GM10266 (cell line): Measurements from ENCODE around the gene DCTD.
A peak's percentile ranks its signal among the peaks of the same experiment; 100 is the strongest.

Source experiments
- DNase-seq: peaks from one replicate; pipeline ENCODE4 v3.0.0; 2012; ENCODE audit errors: extremely low spot score
- TF ChIP-seq, protein P1 (sequence below): IDR thresholded peaks from 2 replicates; pipeline ENCODE4 v1.5.1; 2012; ENCODE audit warnings: mild to moderate bottlenecking, low read depth; ENCODE audit not compliant: control insufficient read depth, insufficient read depth; ENCODE audit errors: missing control alignments

DCTD gene

DNA sequence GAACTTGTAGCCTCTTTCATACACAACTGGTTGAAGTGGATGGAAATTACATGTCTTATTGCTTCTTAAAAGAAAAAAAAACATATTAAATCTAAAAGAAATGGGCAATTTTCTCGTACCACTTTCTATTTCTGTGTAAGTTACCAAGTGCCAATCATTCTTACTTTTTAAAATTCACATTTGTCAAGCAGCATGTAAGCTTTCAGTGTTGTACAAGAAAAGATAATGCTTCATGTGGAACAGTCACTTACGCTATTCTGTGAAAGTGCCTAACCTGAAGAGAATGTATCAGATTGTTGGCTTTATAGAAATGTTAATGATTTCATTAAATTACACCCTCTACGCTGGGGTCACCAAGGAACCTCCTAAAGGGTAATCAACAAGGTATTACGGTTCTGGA, 4.4 kb upstream of the DCTD start:
- TF ChIP-seq, protein P1, sequence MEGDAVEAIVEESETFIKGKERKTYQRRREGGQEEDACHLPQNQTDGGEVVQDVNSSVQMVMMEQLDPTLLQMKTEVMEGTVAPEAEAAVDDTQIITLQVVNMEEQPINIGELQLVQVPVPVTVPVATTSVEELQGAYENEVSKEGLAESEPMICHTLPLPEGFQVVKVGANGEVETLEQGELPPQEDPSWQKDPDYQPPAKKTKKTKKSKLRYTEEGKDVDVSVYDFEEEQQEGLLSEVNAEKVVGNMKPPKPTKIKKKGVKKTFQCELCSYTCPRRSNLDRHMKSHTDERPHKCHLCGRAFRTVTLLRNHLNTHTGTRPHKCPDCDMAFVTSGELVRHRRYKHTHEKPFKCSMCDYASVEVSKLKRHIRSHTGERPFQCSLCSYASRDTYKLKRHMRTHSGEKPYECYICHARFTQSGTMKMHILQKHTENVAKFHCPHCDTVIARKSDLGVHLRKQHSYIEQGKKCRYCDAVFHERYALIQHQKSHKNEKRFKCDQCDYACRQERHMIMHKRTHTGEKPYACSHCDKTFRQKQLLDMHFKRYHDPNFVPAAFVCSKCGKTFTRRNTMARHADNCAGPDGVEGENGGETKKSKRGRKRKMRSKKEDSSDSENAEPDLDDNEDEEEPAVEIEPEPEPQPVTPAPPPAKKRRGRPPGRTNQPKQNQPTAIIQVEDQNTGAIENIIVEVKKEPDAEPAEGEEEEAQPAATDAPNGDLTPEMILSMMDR: no peak
- no peak for DNase-seq

DNA sequence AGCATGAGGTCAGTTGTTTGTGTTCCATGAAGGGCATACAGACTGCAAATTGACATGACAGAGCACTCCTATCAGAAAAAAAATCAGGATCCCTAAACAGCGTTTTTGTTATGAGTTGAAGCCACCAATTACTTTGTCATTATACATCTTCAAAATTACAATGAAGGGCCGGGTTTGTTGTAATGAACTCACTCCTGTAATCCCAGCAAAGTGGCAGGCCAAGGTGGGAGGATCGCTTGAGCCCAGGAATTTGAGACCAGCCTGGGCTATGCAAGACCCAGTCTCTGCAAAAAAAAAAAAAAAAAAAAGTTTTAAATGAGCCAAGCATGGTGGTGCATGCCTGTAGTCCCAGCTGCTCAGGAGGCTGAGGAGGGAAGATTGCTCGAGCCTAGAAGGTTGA, 3.5 kb upstream of the DCTD start:
- no peak for DNase-seq
- TF ChIP-seq, protein P1: no peak

DNA sequence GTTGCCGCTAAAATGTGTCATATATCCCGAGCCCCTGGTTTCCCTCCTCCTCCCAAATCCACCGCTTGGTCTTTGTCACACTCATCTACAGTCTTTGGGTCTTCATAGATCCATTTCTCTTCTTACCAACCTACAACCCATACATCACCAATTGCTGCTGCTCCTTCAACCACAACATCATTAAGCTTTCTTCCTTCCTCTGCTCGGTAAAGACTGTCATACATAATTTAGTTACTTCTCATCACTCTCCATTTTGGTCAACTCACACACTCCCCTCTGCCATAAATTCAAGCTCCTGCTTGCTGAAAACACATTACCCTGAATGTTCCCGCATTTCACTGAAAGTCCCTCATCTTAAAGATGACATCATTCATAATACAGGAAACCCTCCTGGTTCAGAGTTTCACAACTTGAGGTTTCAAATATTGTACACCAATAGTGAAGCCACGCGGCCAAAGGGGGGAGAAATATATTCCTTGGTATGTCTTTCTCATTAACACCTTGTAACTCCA, 1.7 kb upstream of the DCTD start:
- no peak for DNase-seq
- TF ChIP-seq, protein P1: no peak

DNA sequence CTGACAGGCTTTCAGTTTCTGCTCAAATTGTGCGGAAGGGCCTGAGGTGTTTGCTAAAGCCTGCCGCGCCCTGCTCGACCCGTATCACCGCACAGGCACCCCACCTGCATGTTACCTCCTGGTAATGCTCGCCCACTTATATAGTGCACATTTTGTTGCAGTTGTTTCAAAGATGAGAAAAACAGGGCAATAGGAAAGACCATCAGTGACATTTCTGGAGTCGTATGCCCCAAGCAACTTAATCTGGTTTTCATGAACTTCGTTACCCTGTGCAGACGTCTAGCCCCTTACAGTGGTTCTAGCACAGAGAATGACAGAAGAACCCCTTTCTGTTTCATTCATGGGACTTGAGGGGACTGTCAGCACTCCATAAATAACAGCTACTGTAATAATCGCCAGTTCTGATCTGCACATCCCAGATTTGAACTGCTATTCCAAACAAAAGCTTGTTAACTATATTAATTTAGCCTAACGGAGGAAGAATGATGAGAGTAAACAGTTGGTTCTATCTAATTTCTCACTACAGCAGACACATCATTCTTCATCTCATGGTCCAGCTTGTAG, 940 bp upstream of the DCTD start:
- DNase-seq: no peak
- TF ChIP-seq, protein P1: no peak

DNA sequence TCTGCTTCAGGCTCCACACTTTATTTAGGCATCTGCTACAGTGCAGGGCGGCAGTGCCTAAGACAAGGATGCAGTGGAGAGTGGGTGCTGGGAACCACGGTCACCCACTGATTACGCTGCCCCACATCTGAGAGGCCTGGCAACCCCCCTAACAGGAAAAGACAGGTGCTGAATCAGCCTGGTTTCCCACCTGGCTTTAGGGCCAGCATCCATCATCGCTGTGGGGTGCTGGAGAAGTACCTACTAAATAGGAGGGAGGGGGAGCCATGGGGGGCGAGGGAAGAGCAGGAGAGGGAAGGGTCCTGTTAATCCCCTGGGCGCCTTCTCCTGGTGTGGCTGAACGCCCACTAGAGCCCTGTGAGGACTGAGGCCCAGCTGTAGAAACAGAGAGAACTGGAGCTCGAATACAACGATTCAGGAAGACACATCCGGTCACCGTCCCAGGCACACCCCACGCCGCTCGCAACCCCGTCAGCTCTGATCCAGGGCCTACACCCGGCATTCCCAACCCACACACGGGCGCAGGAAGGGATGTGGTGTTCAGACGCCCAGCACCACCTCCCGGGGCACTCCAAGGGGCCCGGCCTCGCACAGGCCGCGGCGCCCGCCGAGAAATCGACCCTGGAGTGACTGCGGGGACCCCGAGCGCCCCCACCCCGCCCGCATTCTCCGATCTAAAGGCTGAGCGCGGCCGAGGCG, 554 bp downstream of the DCTD start:
- peak; percentile 24 for DNase-seq
- TF ChIP-seq, protein P1: no peak

DNA sequence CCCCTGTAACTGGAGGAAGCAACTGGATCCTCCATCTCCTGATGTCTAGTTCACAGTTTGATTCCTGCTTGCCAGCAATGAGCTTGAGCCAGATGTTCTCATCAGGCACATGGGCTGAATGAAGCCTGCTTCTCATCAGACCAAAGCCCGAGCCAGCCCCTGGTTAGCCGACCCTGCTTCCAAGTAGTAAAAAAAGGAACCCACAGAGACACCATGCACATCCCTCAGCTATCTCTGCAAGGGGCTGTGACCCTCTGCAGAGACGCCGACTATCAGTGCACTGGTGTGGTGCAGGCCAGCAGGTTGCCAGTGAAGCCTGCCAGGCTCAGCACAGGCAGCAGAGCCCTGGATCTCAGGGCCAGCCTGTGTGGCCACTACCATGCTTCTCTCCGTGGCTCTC, 2.8 kb downstream of the DCTD start:
- no peak for DNase-seq

More for the DNA sequence above, 2.8 kb downstream of the DCTD start:
- TF ChIP-seq, protein P1: no peak
